ENCODE data around the gene NUMBL. TPM values are rescaled to one million over a fixed set of nuclear protein-coding genes. Genes with fewer than 3 reads are reported as not detected.

NUMBL gene
- total RNA-seq, 1 experiment from 2014 or later: 57.7 TPM

GRCh38 chr19:40714441-40715299 is 24.2 kb upstream of the NUMBL start:
- Histone ChIP-seq H3K79me2 (ENCODE audit: low read depth) (peaks cover 25% of the 10 kb centered on the region), H3K9me3 (ENCODE audit: insufficient read depth, low read depth) (no peaks in the 10 kb centered on the region), H3K27ac (peak overlapping the region; percentile 99), H3K36me3 (ENCODE audit: low read depth) (0 out of 2 replicates have a peak, but pooled peaks cover 6% of the 10 kb centered on the region), H3K27me3 (ENCODE audit: insufficient read depth, low read depth) (no peaks in the 10 kb centered on the region), H3K4me2 (peak overlapping the region; percentile 84), H2AFZ (no peak overlapping the region), H3K4me1 (replicated peaks; ENCODE audit: insufficient read depth) (peaks cover 10% of the 10 kb centered on the region), H3K4me3 (peak overlapping the region; percentile 75), H3F3A (ENCODE audit: insufficient read depth, low read depth) (peaks cover 27% of the 10 kb centered on the region), H4K20me1 (ENCODE audit: insufficient read depth) (no peaks in the 10 kb centered on the region), H3K9me2 (ENCODE audit: insufficient read depth) (no peaks in the 10 kb centered on the region)
- CTCF ChIA-PET: no interaction called here
- peak; percentile 82 to 94 for DNase-seq
- POLR2A ChIA-PET (ENCODE audit: unreplicated experiment): interaction anchor here (0.5 to 0.6 kb wide), 2 partner anchors 36 to 686 kb away, joined by 3 to 5 read pairs; partner anchors contain the start of gene ACTMAP
- TF ChIP-seq, protein P1, sequence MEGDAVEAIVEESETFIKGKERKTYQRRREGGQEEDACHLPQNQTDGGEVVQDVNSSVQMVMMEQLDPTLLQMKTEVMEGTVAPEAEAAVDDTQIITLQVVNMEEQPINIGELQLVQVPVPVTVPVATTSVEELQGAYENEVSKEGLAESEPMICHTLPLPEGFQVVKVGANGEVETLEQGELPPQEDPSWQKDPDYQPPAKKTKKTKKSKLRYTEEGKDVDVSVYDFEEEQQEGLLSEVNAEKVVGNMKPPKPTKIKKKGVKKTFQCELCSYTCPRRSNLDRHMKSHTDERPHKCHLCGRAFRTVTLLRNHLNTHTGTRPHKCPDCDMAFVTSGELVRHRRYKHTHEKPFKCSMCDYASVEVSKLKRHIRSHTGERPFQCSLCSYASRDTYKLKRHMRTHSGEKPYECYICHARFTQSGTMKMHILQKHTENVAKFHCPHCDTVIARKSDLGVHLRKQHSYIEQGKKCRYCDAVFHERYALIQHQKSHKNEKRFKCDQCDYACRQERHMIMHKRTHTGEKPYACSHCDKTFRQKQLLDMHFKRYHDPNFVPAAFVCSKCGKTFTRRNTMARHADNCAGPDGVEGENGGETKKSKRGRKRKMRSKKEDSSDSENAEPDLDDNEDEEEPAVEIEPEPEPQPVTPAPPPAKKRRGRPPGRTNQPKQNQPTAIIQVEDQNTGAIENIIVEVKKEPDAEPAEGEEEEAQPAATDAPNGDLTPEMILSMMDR (conservative IDR thresholded peaks at IDR 0.05): no peak
- TF ChIP-seq EZH2 (IDR thresholded peaks at IDR 0.05; ENCODE audit: low read depth): no peak
- intact Hi-C loops (cut with micrococcal nuclease; ENCODE audit: unreplicated experiment): loop anchor here (1.0 to 5.0 kb wide), 6 partner anchors 24 to 513 kb away; partner anchors contain the start of genes EGLN2, NUMBL and SERTAD1
- no TSS peak for BruUV-seq (replicated peaks)

DNA sequence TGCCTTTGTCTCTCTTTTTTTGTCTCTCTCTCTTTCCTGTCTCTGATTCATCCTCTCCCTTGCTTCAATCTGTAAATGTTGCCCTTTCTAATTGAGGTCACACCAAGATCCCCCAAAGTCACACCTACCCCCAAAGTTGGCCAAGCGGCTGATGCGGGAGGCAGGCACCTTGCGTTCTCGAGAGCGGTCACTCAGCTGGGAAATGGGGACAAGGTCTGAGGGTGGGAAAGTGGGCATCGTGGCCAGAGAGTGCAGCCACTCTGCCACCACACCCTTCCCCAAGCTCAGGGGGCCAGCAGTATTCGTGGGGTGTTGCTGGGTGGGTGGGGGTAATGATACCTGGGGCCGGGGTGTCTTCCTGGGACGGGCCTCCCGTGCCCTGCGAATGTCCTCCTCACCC is 23.5 kb upstream of the NUMBL start:
- no peak overlapping the region for H3K4me3 ChIP-seq
- no peak for TF ChIP-seq EZH2 (IDR thresholded peaks at IDR 0.05; ENCODE audit: low read depth)
- TF ChIP-seq, protein P1 (conservative IDR thresholded peaks at IDR 0.05): no peak
- no TSS peak for BruUV-seq (replicated peaks)
- H3K4me1 ChIP-seq (replicated peaks; ENCODE audit: insufficient read depth): peaks cover 6% of the 10 kb centered on the region; the same call in 1 of the 2 replicates
- H3K79me2 ChIP-seq (ENCODE audit: low read depth): peaks cover 18% of the 10 kb centered on the region
- no peak for DNase-seq
- H2AFZ ChIP-seq: no peak overlapping the region
- H3K9me3 ChIP-seq (ENCODE audit: insufficient read depth, low read depth): no peaks in the 10 kb centered on the region
- H4K20me1 ChIP-seq (ENCODE audit: insufficient read depth): no peaks in the 10 kb centered on the region
- 0 out of 2 replicates have a peak, but pooled peaks cover 10% of the 10 kb centered on the region for H3K36me3 ChIP-seq (ENCODE audit: low read depth)
- ChIA-PET POLR2A (ENCODE audit: unreplicated experiment) (interaction anchor here (0.5 kb wide), 1 partner anchor 37 kb away, joined by 3 read pairs; the partner anchor contains the start of gene ACTMAP), CTCF (interaction anchor here (0.6 kb wide), 1 partner anchor 85 kb away, joined by 3 read pairs; the partner anchor contains the start of gene EGLN2)
- H3K27me3 ChIP-seq (ENCODE audit: insufficient read depth, low read depth): no peaks in the 10 kb centered on the region
- peak overlapping the region; percentile 84 for H3K4me2 ChIP-seq
- intact Hi-C loops (cut with micrococcal nuclease; ENCODE audit: unreplicated experiment): no loop called here
- H3F3A ChIP-seq (ENCODE audit: insufficient read depth, low read depth): peaks cover 24% of the 10 kb centered on the region
- H3K9me2 ChIP-seq (ENCODE audit: insufficient read depth): no peaks in the 10 kb centered on the region
- no peak overlapping the region for H3K27ac ChIP-seq

- H3F3A ChIP-seq (ENCODE audit: insufficient read depth, low read depth): no peaks in the 10 kb centered on the region
- peaks cover 6% of the 10 kb centered on the region; the same call in 1 of the 2 replicates for H3K4me1 ChIP-seq (replicated peaks; ENCODE audit: insufficient read depth)
- H3K4me3 ChIP-seq: no peak overlapping the region
- H3K27me3 ChIP-seq (ENCODE audit: insufficient read depth, low read depth): no peaks in the 10 kb centered on the region
- BruUV-seq (replicated peaks): no TSS peak
- H3K36me3 ChIP-seq (ENCODE audit: low read depth): 0 out of 2 replicates have a peak, but pooled peaks cover 11% of the 10 kb centered on the region
- H3K4me2 ChIP-seq: no peak overlapping the region
- no peak for DNase-seq
- no peaks in the 10 kb centered on the region for H3K79me2 ChIP-seq (ENCODE audit: low read depth)
- H2AFZ ChIP-seq: no peak overlapping the region
- ChIA-PET POLR2A (ENCODE audit: unreplicated experiment) (no interaction called here), CTCF (no interaction called here)
- H4K20me1 ChIP-seq (ENCODE audit: insufficient read depth): no peaks in the 10 kb centered on the region
- no peak for TF ChIP-seq EZH2 (IDR thresholded peaks at IDR 0.05; ENCODE audit: low read depth)
- TF ChIP-seq, protein P1 (conservative IDR thresholded peaks at IDR 0.05): no peak
- no peaks in the 10 kb centered on the region for H3K9me3 ChIP-seq (ENCODE audit: insufficient read depth, low read depth)
- no peak overlapping the region for H3K27ac ChIP-seq
- no peaks in the 10 kb centered on the region for H3K9me2 ChIP-seq (ENCODE audit: insufficient read depth)
- intact Hi-C loops (cut with micrococcal nuclease; ENCODE audit: unreplicated experiment): no loop called here
These were observed 19.4 kb upstream of the NUMBL start for GRCh38 chr19:40709817-40710216.

Measured in PC-9 (cell line).